Measurements from ENCODE around the gene CCL7. TPM values are rescaled to one million over a fixed set of nuclear protein-coding genes. Genes with fewer than 3 reads are reported as not detected.

CCL7 gene
- total RNA-seq, 2 donors from 2014 or later = not detected

DNA sequence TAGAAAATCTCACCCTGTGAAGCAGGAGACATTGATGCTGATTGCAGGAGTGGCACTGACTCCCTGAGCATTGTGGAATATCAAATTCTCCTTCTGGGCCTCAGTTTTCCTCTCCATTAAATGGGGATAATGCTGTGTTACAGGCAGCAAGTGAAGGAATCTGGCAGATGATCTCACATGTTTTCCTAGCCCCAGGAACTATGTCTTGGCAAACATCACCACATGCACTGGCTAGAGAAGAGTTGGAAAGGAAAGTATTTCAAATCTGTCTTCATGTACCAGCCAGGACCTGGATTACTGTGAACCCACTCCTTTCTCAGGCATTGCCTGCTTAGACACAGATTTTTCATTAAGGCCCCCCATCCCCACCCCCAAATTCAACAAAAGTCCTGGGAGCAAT, 35.6 kb downstream of the CCL7 start:
- H3K9me3 Mint-ChIP-seq = peaks cover 9% of the 10 kb centered on the region
- Histone ChIP-seq H3K4me3 (ENCODE audit: low read length) (no peak overlapping the region), H3K9ac (ENCODE audit: extremely low read depth, low read length, poor library complexity, severe bottlenecking) (no peak overlapping the region), H3K4me1 (ENCODE audit: control insufficient read depth, insufficient read depth, low read length) (no peaks in the 10 kb centered on the region), H3K27me3 (ENCODE audit: control insufficient read depth, insufficient read depth, low read length, poor library complexity, severe bottlenecking) (no peaks in the 10 kb centered on the region), H3K27ac (ENCODE audit: low read depth, low read length) (no peak overlapping the region), H3K36me3 (ENCODE audit: control insufficient read depth, insufficient read depth, low read length) (no peaks in the 10 kb centered on the region), H3K9me3 (ENCODE audit: control insufficient read depth, low read length) (peaks cover 19% of the 10 kb centered on the region)
- TF ChIP-seq, protein P1, sequence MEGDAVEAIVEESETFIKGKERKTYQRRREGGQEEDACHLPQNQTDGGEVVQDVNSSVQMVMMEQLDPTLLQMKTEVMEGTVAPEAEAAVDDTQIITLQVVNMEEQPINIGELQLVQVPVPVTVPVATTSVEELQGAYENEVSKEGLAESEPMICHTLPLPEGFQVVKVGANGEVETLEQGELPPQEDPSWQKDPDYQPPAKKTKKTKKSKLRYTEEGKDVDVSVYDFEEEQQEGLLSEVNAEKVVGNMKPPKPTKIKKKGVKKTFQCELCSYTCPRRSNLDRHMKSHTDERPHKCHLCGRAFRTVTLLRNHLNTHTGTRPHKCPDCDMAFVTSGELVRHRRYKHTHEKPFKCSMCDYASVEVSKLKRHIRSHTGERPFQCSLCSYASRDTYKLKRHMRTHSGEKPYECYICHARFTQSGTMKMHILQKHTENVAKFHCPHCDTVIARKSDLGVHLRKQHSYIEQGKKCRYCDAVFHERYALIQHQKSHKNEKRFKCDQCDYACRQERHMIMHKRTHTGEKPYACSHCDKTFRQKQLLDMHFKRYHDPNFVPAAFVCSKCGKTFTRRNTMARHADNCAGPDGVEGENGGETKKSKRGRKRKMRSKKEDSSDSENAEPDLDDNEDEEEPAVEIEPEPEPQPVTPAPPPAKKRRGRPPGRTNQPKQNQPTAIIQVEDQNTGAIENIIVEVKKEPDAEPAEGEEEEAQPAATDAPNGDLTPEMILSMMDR (conservative IDR thresholded peaks at IDR 0.05) = no peak
- H3K4me3 Mint-ChIP-seq = no peak overlapping the region
- H3K27me3 Mint-ChIP-seq (ENCODE audit: insufficient read depth) = no peaks in the 10 kb centered on the region
- peaks cover 12% of the 10 kb centered on the region for H3K4me1 Mint-ChIP-seq
- peaks cover 3% of the 10 kb centered on the region for H3K36me3 Mint-ChIP-seq (ENCODE audit: low read depth)
- DNase-seq = no peak
- no peak overlapping the region for H3K27ac Mint-ChIP-seq

DNA sequence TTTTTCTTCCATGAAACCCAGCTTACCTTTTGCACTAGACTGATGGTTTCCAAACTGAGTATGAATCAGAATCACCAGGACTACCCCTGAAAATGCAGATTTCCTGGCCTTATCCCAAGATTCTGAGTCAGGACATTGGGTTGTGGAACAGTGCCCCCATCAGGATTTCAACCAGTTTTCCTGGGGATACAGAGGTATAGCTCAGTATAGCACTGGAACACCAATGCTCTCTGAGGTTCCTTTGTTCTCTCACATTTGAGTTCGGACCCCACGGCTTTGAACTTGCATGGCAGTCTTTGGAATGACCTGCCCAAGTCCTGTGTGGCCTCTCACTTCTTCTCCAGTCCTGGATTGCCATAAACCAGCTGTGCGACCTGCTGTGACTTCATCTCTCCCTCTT, 36.4 kb downstream of the CCL7 start:
- DNase-seq = peak; percentile 86
- Mint-ChIP-seq H3K27ac (no peak overlapping the region), H3K4me3 (no peak overlapping the region), H3K9me3 (peaks cover 9% of the 10 kb centered on the region), H3K4me1 (peaks cover 12% of the 10 kb centered on the region), H3K36me3 (ENCODE audit: low read depth) (peaks cover 3% of the 10 kb centered on the region), H3K27me3 (ENCODE audit: insufficient read depth) (peaks cover 2% of the 10 kb centered on the region)
- Histone ChIP-seq H3K4me3 (ENCODE audit: low read length) (no peak overlapping the region), H3K9ac (ENCODE audit: extremely low read depth, low read length, poor library complexity, severe bottlenecking) (no peak overlapping the region), H3K9me3 (ENCODE audit: control insufficient read depth, low read length) (peaks cover 13% of the 10 kb centered on the region), H3K27ac (ENCODE audit: low read depth, low read length) (no peak overlapping the region), H3K27me3 (ENCODE audit: control insufficient read depth, insufficient read depth, low read length, poor library complexity, severe bottlenecking) (no peaks in the 10 kb centered on the region), H3K4me1 (ENCODE audit: control insufficient read depth, insufficient read depth, low read length) (no peaks in the 10 kb centered on the region), H3K36me3 (ENCODE audit: control insufficient read depth, insufficient read depth, low read length) (no peaks in the 10 kb centered on the region)
- 49 to 76% methylated on average over 2 to 3 of the region's 3 CpGs for WGBS, 2 experiments (ENCODE audit: insufficient coverage in 1 of 2, insufficient read length in 1 of 2)
- TF ChIP-seq, protein P1 (conservative IDR thresholded peaks at IDR 0.05) = peak; percentile 80

DNA sequence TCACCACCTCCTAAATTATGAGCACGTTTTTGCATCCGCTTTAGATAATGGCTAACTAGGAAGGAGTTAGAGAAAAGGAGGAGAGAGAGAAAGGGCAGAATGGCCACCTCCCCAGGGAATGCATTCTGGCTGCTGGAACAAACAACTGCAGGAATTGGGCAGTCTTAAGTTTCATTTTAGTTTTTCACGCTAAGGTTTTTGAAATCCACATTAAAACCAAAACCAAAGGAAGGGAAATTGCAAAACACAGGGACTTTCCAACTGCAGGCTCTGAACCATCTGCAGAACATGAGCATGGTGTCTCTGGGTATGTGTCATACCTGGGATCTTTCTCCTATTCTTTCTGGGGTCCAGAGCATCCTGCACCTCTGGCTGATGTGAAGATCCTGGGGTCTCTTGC, 37.1 kb downstream of the CCL7 start:
- Mint-ChIP-seq H3K9me3 (peaks cover 9% of the 10 kb centered on the region), H3K27me3 (ENCODE audit: insufficient read depth) (peaks cover 4% of the 10 kb centered on the region), H3K4me1 (peaks cover 12% of the 10 kb centered on the region), H3K27ac (no peak overlapping the region), H3K4me3 (no peak overlapping the region), H3K36me3 (ENCODE audit: low read depth) (peaks cover 3% of the 10 kb centered on the region)
- peaks cover 13% of the 10 kb centered on the region for H3K9me3 ChIP-seq (ENCODE audit: control insufficient read depth, low read length)
- TF ChIP-seq, protein P1 (conservative IDR thresholded peaks at IDR 0.05) = no peak
- H3K9ac ChIP-seq (ENCODE audit: extremely low read depth, low read length, poor library complexity, severe bottlenecking) = no peak overlapping the region
- WGBS, 2 experiments (ENCODE audit: insufficient coverage in 1 of 2, insufficient read length in 1 of 2) = 80 to 100% methylated on average over 1 to 3 of the region's 3 CpGs
- no peak for DNase-seq
- no peaks in the 10 kb centered on the region for H3K27me3 ChIP-seq (ENCODE audit: control insufficient read depth, insufficient read depth, low read length, poor library complexity, severe bottlenecking)
- H3K4me1 ChIP-seq (ENCODE audit: control insufficient read depth, insufficient read depth, low read length) = no peaks in the 10 kb centered on the region
- no peak overlapping the region for H3K4me3 ChIP-seq (ENCODE audit: low read length)
- H3K27ac ChIP-seq (ENCODE audit: low read depth, low read length) = no peak overlapping the region
- H3K36me3 ChIP-seq (ENCODE audit: control insufficient read depth, insufficient read depth, low read length) = no peaks in the 10 kb centered on the region

Data from endodermal cell (in vitro differentiated cells).